Activated CD4-positive, alpha-beta T cell treated with anti-CD3 and anti-CD28 coated beads, Interleukin-2, amount 50 U/mL, for 4 hours (primary cell): ENCODE results near the gene FAIM2.
"Not testable (repeated sequence)": the region's sequence is repeated elsewhere in the genome, so short reads cannot be mapped to it uniquely, and the experiment has no call there.

Experiments used
- DNase-seq, 2 experiments: peaks; one replicate each; pipeline ENCODE4 v3.0.0-alpha.2; 2020

FAIM2 gene

GRCh38 chr12:49877066-49877465 is 26.6 kb downstream of the FAIM2 start:
- DNase-seq = no peak

DNA sequence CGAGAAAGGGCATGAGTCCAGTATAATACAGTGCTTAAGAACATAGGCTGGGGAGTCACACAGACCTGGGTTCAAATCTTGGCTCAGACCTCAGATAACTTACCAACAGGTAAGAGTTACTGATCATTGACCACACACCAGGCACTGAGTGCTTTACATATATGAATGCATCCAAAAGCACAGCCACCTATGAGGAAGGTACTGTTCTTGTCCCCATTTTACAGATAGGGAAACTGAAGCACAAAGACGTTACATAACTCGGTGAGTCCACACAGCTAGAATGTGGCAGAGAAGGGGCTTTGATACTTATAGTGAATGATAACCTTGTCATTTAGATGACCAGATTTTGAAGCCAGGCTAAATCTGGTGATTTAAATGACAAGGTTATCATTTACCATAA is 27.6 kb downstream of the FAIM2 start:
- DNase-seq = no peak

DNA sequence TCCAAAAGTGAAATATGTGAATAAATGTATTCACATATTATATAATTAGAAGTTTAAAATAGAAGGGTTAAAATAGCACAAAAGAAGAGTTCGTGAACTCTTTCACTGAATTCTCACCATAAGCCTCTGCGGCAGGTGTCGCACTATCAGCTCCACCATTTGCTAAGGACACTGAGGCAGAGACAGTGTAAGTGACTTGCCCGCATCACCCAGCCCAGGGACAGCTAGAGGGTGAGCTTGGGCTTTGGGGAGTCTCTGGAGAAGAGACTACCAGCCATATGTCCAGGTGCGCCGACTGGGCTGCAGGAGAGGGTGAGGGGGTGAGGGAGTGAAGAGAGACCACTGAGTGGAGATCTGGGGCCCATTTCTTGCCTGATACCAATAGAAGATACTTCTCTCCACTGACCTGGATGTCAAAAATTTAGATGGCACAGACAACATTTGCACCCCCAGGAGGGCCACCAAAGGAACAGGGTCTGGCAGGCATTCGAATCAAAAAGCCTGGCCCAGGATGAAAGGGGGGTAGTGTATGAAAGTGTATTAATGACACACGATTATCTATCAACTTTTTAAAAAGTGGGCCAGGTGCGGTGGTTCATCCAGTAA is 28.5 kb downstream of the FAIM2 start:
- no peak for DNase-seq

DNA sequence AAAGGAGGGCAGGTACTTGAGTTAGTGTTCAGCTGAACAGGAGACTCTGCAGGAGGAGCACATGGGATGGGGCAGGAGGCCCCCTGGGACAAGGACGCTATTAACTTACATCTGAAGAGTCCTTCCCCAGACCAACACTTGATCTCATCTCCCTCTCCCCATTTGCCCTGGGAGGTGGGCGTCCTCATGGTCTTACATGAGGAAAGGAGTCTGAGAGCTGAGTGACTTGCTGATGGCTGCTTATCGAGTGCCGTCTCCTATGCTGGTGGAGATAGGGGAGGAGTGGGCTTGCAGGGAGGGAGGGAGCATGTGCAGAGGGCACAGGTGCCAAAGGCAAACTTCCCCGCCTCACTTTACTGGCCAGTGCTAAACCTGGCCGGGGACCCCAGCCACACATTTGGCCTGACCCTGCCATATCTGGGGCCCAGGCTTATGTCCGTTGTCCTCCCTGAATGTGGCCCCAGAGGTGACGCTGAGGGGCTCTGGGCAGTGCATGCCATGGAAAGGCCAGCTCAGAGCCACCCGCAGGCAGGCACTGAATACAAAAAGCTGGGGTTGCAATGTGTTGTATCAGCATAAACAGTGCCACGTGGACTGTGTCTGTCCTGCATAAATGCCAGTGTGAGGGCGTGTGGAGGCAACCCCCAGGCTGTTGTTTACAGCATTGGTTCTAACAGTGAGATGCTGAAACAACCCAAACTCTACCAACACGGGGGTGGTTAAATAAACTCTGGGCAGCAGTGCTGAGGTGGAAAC is 29.4 kb downstream of the FAIM2 start:
- no peak for DNase-seq

- DNase-seq = no peak
These were observed 30.3 kb downstream of the FAIM2 start for GRCh38 chr12:49873361-49873934.

DNA sequence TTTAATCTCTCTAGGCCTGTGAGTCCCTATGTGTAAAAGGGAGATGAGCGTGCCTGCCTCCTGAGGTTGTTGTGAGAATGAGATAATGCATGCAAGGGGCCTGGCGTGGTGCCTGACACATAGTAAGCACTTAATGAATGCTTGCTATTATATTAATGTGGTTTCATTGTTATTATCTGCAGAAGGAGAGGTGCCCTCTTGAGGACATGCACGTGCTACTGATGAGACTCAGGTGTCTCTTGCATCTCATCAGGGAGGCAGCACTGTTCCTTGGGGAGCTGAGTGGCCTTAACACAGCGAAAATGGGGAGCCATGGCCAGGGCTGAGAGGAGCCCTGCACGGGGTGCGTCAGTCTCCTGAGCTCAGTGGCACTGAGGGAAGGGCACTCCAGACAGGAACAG is 30.9 kb downstream of the FAIM2 start:
- no peak for DNase-seq

DNA sequence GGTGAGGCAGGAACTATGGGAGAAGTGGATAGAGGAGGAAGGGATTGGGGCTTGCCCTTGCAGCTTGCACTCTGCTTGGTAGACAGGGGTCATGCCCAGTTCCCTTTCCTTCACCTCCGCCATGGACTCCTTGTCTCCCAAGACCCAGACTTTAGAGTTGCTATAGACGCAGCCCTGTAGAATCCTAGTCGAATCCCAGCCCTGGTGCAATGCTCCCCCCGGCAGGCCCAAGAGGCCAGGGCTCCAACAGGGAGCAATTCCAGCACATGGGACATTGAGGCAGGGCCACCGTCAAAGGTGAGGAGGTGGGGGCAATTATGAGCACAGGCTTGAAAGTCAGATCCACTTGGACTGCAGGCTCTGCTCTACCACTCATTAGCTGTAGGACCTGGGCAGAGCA is 31.3 kb downstream of the FAIM2 start:
- DNase-seq = no peak

DNA sequence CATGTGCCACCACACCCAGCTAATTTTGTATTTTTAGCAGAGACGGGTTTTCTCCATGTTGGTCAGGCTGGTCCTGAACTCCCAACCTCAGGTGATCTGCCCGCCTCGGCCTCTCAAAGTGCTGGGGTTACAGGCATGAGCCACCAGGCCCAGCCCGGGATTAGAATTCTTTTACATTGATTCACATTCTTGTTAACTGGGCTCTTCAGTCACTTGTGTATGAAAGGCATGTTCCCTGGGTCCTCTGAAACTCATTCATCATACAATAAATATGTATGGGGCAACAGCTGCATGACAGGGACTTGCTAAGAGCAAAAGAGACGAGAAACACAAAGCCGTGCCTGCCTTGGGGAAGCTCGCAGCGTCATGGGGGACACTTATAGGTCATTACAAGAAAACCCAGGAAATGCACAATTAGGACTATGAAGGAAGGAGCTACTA is 31.9 kb downstream of the FAIM2 start:
- not testable (repeated sequence) for DNase-seq

DNA sequence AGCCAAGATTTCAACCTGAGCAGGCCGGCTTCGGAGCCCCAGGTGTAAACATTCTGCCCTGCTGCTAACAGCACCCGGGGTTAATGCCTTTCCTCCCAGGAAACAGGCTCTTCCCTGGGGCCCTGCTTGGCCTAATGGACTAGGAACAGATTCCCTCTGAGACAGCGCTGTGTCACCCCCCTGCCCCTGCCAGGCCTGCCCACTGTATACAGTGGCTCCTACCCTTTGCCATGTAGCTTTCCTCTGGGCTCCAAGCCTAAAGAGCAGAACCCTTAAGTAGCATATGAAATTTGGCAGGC is 32.5 kb downstream of the FAIM2 start:
- no peak for DNase-seq

DNA sequence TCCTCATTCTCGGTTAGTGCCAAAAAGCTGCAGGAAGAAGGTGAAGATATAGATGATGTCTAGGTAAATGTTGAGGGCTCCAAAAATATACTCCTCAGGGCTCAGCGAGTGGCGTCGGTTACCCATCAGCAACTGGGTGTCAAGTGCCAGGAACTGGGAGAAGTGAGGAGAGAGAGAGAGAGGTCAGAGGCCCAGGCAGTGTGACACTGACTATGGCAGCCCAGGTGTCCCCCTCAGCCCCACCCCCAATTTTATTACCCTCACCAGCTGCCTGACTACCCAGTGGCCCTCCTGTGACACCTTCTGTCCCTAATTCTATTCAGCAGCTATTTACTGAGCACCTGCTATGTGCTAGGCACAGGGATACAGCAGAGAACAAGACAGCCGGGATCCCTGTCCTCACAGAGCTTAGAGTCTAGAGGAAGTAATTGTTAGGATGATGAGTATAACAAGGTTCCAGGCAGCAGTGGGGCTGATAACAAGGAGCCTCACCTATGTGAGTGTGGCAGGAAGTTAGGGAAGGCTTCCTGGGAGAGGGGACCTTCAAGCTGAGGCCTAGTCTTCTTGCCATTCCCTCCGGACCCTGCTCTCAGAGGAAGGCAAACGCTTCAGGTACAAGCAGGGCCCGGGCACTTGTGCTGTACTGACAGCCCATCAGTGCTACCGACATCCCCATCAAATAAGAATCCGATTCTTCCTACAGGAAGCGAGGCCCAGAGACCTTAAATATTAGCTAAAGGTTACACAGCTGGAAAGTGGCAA is 33.0 kb downstream of the FAIM2 start:
- DNase-seq = no peak

DNA sequence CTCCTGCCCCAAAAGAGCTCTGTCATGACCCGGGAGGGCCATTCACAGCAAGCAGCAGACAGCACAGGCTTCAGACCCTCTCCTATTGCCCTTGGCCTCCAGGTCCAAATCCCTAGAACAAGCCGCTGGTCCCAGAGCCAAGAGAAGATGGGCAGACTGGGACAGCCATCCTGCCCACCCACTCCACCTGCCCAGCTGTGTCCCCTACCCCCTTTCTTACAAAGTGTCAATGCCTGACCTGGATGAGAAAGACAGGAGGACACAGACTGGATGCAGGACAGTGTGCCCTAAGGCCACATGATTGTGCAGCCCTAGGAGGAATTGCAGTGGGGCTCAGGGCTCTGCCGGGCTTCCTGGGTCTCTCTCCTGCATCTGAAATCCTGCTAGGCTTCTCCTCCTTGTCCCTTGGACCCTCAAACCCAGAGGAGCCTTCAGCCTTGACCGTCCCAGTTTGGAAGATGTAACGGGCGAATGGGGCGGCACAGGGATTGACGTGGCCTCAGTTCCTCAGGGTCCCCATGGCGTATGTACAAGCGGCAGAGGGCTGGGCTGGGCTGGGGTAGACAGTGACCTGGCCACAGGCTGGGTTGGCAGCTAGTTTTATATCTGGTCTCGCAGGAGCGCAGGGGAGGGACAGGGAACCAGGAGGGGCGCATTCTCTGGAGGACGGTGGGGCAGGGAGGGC is 33.7 kb downstream of the FAIM2 start:
- DNase-seq = no peak

- DNase-seq = no peak
These were observed 34.5 kb downstream of the FAIM2 start for GRCh38 chr12:49868952-49869815.

- DNase-seq = no peak
These were observed 35.3 kb downstream of the FAIM2 start for GRCh38 chr12:49868449-49868848.

DNA sequence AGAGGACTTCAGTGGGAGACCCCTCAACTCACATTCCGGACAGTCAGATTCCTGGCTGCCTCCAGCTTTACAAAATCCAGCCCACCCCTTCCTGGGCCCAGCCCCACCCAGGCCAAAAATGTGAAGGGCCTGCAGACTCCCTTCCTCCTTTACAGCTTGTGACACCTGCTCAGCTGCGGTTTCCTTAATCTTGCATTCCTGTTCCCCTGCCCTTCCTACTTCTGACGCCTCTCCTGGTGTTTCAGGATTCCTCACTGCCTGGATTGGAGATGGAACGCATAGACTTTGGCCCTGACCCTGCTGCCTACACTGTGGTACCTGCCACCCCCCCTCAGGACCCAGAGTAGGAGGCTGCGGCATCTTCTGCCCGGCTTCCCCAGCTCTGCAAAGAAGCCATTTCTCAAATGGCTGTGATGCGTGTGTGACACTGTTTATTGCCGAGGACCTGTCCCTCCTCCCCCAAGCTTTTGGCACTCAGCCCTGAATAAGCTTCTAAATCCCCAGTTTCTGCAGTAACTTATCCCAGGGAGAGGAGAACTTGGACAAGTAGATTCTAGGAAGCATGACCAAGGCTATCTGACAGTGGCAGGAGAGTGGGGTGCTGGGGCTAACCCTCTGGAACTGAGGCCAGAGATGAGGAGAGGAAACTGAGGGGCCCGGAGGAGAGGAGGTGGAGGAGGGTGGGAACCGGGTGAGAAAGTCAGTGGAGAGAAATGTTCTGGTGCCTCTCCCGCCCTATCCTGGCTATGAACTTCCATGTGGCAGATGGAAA is 35.9 kb downstream of the FAIM2 start:
- DNase-seq = no peak

GRCh38 chr12:49866859-49867569 is 36.7 kb downstream of the FAIM2 start:
- DNase-seq = peak; percentile 63 to 67

DNA sequence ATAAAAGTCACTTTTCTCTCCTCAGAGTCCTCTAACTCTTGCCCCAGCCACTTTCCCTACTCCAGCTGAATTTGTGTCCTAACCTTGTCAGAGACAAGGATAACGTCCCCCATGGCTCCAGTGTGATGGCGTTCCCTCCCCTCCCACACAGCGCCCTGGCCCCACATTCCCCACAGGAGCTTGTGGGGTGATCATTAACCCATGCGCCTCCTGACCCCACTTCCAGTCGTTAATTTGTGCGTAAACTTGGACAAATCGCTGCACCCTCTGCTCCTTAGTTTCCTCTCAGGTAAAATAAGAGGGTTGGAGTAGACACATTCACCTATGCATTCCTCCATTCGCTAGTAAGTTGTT is 37.9 kb downstream of the FAIM2 start:
- DNase-seq = no peak

DNA sequence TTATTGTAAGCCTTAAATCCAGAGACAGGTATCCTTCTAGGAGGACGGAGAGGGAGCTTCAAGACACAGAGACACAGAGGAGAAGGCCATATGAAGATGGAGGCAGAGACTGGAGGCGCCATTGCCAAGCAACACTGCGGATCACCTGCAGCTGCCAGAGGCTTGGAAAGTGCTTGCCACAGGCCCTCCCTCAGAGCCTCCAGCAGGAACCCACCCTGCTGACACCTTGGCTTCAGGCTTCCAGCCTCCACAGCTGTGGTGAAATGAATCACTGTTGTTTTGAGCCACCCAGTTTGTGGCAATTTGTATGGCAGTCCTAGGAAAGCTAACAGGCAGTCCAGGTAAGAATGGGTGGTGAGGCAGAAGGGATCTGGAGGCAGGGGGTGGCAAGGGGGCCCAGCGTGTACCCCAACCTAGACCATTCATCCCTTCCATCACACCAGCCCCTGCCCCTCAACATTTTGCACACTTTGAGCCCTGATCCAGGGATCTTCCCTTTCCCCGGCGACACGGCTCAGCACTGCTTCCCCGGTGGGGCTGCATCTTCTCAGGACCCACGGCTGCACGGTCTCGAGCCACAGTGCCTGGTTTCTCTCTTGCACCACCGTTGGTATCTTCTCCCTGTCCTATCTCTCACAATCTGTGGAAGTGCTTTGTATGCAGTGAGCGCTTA is 38.5 kb downstream of the FAIM2 start:
- DNase-seq = no peak

GRCh38 chr12:49864798-49865090 is 39.0 kb downstream of the FAIM2 start:
- DNase-seq = no peak

GRCh38 chr12:49863946-49864797 is 39.5 kb downstream of the FAIM2 start:
- DNase-seq = no peak
